HG02884 (cell line): Measurements from ENCODE around the gene SLC35A3.
A peak's percentile ranks its signal among the peaks of the same experiment; 100 is the strongest.
"Not testable (repeated sequence)": the region's sequence is repeated elsewhere in the genome, so short reads cannot be mapped to it uniquely, and the experiment has no call there.

Source experiments
- ATAC-seq: cut with Tn5 transposase; IDR thresholded peaks from one replicate; pipeline ENCODE4 v1.9.1; 2021; ENCODE audit warnings: mild to moderate bottlenecking, moderate library complexity; ENCODE audit not compliant: unreplicated experiment

The SLC35A3 gene

DNA sequence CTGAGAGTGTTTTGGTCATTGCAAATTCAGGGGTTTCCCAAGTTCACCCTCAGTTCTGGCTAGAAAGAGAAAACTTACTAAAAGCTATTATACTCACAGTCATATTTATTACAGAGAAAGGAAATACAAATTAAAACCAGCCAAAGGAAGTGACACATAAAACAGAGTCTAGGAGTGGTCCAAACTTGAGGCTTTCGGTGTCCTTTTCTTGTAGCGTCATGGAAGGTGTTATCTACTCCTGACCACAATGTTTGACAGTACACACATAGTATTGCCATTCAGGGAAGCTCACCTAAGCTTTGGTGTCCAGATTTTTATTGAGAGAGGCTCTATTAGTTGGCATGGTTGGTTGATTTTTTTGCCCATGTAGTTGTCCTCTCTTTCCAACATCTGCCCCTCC, 59.0 kb downstream of the SLC35A3 start:
- no peak for ATAC-seq

DNA sequence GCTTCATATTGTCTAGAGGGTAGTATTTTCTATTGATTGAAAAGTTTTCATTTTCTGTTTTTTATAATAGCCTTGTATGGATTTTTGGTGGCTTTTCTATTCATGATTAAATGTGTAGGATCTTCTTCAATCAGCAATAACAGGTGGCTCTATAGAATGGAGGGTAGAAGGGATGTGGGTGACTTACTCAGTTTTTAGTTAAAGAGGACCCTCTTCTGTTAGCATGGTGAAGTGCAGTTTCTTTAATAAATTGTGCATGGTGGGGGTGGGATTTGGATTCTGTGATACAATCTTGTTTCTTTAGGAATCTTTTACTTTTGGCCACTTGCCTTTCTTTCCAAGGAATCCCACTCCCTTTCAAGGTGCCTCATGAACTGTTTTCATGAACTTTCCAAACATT, 64.7 kb downstream of the SLC35A3 start:
- ATAC-seq = no peak

DNA sequence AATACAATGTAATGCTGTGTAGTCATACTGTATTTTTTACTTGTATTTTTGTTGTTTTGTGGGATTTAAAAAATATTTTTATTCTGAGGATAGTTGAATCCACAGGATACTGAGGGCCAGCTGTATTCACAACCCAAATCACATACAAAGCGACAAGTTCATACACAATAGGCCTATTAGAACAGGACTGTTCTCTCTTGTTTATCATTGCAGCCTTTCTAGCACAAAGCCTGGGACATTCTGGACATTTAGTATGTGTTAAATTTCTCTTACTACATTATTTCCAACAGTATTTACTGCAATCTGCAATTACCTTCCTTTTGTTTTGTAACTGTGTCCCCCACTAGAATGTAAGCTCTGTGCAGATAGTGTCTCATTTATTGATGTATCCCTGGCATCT, 65.4 kb downstream of the SLC35A3 start:
- ATAC-seq = no peak

DNA sequence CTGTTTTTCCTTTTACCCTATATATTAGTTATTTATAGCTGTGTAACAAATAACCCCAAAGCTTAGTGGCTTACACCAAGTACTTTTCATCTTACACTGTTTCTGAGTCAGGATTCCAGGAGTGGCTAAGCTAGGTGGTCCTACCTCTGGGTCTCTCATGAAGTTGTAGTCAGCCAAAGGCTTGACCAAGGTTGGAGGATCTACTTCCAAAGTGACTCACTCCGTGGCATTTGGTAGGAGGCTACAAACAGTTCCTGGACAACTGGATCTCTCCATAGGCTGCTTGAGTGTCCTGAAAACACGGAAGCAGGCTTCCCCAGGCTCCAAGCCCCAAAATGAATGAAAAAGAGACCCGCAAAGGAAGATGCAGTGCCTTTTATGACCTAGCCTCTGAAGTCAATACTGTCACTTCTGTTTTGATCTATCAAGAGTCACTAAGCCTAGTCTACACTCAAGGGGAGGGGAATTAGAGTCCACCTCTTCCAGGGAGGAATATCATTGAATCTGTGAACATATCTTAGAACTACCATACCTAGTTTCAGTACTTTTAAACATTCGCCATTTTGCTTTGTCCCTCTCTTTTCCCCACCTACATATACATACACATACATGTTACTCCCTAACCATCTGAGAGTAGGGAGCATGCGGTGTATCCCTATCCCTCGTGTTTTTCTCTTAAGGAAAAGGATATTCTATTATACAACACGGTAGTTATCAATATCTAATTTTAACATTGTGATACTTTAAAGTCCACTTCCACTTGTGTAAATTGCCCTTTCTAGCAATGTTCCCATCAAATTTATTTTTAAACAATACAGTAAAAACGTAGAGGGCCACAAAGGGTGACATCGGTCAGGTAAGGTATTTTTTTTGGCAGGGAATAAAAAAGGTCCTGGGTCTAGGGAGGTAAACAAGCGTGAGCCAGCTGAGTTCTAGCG, 67.2 kb downstream of the SLC35A3 start:
- ATAC-seq = no peak

DNA sequence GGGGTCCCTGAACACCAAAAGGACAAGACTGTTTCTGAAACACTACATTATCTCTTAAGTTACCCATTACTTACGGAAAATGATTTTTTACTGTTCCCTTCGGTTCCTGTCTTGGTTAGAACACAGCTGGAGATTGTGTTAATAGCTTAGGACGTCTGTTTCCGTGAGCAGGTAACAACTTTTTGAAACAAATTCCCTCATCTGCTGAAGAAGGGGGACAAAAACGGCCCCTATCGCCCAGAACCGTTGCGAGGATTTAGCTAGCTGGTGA, 67.8 kb downstream of the SLC35A3 start:
- no peak for ATAC-seq

DNA sequence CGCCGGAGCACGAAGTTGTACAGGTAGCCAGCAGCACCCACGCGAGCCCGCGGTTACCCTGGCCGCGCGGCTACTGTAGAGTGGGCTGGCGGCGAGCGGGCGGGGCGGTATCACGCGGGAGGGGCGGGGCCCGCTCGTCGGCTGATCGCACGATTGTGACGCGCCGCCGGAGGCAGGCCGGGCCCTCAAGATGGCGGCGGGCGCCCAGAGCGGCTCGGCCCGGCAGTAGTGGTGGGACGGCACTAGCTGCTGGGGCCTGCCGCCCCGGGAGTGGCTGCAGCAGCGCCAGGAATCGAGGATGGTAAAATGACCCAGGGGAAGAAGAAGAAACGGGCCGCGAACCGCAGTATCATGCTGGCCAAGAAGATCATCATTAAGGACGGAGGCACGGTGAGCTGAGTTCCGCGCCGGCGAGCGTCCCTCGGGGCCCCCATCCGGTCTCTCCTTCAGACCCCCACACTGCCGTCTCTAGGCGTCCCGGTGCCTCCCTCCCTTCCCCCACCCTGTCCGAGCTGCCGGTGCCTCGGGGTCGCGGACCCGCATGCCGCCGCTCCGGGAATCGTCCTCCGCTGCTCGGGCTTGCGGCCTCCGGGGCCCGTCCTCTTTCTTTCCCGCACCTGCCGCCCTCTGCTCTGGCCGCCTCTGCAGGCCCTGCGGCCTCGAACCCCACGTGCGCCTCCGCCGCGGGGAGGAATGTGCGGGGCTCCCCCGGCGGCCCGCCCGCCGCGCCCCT, 68.3 kb downstream of the SLC35A3 start:
- ATAC-seq = peak; percentile 73

DNA sequence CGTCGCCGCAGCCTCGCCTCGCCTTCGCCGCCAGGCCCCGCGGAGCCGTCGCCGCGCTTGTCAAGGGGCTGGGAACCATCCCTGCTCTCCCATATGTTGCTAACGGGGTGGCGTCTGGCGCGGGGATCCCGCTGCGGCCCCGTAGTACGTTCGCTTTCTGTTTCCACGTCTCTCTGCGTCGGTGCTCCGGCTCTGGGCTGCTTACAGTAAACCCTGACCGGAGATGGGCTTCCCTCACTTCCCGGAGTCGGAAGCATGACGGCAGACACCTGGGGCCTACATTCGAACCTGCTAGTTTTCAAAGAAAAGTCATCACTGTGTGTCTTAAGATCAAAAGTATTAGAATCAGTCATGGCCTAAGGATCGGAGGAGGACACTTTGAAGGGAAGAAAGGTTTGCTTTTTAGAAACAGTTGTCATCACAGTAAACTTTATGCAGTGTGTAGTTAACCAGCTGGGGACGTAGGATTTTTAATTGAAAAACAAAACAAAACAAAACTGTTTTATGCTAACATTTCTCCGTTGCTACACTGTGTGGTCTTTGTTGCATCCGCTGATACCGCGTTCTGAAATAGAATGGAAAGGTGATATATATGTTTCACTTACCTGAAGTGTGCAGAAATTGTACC, 69.0 kb downstream of the SLC35A3 start:
- ATAC-seq = peak; percentile 49

DNA sequence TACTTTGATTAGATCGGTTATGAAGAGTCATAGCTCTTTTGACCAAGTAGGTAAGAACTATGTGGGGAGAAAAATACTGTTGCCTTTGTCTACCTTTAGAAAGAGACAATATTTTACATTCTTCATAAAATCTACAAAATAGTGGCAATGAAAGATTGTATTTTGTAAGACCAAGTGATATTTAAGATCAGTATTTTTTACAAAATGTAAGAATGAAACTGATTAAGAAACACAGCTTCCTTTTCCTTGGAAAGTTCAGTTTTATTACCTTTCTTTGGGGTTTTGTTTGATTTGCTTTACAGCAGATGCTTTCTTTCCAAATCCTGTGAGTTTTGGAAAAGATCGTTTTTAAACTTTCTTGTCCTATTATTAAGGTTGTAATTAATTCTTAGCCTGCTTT, 69.8 kb downstream of the SLC35A3 start:
- no peak for ATAC-seq

DNA sequence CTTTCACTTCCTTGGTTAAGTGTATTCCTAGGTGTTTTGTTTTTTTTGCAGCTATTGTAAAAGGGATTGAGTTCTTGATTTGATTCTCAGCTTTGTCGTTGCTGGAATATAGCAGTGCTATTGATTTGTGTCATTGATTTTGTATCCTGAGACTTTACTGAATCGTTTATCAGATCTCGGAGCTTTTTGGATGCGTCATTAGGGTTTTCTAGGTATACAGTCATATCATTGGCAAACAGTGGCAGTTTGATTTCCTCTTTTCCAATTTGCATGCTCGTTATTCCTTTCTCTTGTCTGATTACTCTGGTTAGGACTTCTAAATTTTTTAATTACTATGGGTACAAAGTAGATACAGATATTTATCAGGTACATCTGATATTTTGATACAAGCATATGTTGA, 75.4 kb downstream of the SLC35A3 start:
- ATAC-seq = no peak

DNA sequence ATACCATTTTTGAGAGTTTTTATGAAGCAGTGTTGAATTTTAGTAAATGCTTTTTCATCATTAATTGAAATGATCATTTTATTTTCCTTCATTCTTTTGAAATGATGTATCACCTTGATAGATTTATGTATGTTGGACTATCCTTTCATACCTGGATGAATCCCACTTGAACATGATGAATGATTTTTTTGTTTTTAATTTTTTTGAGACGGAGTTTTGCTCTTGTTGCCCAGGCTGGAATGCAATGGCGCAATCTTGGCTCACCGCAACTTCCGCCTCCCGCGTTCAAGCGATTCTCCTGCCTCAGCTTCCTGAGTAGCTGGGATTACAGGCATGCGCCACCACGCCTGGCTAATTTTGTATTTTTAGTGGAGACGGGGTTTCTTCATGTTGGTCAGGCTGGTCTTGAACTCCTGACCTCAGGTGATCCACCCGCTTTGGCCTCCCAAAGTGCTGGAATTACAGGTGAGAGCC, 77.5 kb downstream of the SLC35A3 start:
- ATAC-seq = not testable (repeated sequence)

DNA sequence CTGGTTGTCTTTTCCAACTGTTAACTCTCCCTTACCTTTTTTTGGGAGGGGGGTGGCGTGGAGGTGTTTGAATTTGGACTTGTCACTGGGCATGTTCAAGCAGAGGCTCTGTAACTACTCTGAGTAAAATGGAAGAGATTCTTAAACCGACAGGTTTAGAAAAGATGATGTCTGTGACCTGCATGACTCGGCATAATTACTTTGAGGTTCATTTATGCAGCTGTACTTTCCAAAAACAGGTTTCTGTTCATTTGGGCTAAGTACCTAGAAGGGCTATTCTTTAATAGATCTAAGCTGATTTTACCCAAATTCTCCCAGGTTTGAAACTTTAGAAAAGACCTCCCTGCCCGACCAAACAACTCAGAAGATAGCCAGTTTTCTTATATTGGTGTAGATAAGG, 80.3 kb downstream of the SLC35A3 start:
- no peak for ATAC-seq

DNA sequence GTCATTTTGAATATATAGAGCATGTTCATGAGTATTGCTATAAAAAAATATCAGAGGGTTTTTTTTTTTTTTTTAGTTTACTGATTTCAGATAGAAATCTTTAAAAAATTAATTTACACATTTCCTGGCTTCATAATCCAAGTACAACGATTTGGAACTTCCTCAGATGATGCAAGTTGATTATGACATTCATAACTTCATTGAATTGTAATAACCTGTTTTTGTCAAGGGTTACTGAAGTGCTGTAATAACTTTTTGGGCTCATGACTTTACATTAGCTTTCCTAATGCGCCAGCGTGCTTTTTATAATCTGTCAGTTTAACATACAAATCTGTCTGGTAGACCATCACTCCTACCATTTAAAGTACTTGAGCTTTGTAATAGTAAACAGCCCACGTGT, 81.6 kb downstream of the SLC35A3 start:
- no peak for ATAC-seq

DNA sequence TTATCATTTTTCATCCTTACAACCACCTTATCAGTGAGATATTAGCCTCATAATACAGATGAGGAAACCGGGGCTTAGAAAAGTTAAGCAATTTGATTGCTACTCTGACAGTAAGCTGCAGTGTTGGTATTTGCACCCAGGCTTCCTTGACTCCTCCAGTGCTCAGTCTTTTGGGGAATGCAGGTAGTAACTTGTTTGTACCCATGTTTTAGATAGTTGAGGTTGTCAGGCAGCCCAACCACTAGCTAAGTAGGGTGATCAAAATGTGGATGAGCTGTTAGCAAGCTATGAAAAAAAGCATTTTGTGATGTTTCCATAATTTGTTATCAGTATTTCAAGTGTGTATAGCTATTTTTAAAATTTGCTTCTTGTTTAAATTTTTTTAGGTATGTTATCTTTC, 82.1 kb downstream of the SLC35A3 start:
- ATAC-seq = no peak

DNA sequence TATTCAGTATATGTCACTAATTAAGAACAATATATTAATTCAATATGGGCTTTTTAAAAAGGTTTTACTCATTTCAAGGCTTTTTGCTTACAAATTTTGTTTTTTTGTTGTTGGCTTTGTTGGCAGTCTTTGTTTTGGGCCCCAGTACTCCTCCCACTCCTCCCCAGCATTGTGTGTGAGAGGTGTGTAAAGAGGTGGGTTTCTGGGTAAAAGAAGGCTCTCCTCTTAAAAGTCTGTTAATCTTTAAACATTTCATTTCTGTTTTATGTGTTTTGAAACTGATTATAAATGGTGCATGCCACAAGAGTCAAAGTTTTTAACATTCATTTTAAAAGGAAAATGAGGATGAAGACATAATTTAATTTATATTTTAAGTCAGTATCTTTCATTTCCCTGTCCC, 83.3 kb downstream of the SLC35A3 start:
- no peak for ATAC-seq

DNA sequence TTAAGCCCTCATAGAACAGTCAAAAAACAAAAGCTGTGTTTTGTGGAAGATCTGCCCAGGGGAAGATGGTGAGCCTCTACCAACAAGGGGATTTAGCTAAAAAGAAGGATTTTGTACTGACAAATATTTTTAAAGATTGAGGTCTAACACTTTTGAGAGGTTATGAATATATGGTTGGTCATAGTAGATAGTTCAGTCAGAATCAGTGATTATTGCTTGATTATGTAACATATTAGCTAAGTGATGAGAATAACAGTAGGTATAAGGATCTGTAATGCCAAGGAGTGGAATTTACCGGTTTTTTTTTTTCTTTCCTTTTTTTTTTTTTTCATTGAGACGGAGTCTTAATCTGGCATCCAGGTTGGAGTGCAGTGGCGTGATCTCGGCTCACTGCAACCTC, 83.9 kb downstream of the SLC35A3 start:
- no peak for ATAC-seq

DNA sequence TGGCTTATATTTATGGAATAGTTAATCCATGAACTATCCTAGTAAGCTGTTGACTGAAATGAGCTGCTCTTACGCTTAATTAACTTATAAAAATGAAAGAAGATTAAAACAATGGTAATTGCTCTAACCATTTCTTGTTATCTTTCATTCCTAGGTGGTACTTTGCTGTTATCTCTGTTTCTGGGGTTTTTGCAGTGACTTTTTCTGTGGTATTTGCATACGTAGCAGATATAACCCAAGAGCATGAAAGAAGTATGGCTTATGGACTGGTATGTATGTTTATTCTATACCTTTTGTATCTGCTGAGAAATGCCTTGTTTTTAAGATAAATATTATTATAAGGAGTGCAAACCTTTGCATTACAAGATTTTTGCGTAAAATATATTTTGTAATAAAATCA, 91.9 kb downstream of the SLC35A3 start:
- no peak for ATAC-seq

DNA sequence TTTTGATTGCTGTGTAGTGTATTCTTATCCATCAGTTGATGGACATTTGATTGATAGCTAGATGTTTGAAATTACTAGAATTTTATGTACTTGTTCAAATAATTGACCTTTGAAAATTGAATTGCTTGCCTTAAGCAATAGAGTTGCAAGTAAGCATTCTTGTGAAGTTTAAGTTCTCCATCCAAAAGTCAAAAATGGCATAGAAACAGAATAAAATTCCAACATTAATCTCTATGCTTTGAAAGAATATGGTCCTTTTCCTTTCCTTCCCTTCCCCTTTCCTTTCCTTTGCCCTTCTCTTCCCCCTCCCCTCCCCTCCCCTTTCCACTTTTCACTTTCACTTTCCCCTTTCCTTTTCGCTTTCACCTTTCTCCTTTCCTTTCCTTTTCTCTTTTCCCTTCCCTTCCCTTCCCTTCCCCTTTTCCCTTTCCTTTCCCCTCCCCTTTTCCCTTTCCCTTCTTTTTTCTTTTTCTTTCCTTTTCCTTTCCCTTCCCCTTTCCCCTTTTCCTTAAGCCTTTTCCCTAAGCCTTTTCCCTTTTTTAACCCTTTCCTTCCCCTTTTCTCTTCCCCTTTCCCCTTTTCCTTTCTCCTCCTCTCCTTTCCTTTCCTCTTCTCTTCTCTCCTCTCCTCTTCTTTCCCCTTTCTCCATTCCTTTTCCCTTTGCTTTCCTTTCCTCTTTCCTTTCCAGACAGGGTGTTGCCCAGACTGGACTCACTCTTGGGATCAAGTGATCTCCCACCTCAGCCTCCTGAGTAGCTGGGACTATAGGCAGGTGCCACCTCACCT, 95.6 kb downstream of the SLC35A3 start:
- ATAC-seq = no peak

DNA sequence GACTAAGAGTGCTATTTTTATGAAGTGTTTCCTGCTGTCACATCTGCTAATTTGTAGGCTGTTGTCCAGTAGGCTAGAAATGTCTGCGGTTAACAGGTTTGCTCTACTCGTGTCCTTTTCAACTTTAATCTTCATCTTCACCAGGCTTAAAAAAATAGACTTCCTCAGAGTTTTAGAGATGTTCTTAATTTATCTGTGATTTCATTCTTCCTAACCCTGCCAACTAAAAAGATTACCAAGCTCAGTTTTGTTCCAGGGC, 96.1 kb downstream of the SLC35A3 start:
- no peak for ATAC-seq

DNA sequence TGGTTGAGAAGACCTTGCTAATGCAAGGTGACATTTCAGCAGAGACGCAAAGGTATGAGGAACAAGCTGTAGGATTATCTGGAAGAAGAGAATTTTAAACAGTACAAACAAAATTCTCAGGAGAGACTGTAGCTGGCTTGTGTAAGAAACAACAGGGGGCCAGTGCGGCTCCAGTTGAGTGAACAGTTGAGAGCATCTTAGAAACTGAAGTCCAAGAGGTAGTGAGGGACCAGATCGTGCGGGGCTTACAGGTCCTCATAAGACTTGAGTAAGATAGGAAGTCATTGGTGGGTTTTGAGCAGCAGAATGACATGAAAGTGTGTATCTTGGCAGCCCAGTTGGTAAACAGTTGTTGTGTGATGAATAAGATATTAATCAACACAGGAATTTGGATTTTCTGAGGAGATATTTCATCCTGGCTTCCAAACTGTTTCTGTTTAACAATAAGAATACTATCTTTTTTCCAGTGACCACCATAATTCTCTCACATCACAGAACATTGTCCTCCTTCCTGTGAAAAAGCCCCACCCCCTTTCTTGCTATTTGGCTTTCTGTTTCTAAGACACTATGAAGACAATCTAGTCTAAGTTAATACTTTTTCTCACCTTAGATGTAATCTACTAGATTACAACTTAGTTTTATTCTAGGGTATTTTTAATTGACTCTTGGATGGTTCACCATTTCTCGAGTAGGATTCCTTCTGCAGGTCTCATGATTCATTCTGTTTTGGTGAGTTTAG, 100.6 kb downstream of the SLC35A3 start:
- ATAC-seq = no peak

DNA sequence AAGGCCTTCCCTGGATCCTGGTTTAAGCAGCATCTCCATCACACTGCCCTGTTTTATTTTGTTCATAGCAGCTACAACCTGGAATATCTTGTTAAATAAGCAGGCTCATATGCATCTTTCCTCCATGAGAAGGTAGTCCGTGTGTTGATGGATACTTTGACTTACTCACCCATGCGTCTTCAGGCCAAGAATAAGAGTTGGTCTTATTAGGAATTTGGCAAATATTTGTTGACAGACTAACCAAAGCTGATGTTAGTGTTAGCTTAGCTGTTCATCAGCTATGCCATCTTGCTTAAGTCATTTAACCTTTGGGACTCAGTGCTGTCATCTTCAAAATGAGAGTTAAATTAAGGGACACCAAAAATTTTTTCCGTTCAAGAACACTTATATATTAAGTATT, 103.7 kb downstream of the SLC35A3 start:
- ATAC-seq = no peak
